HG03159 (cell line): Measurements from ENCODE around the gene PDE4A.
A peak's percentile ranks its signal among the peaks of the same experiment; 100 is the strongest.
"Not testable (repeated sequence)": the region's sequence is repeated elsewhere in the genome, so short reads cannot be mapped to it uniquely, and the experiment has no call there.

Experiments
- ATAC-seq: cut with Tn5 transposase; IDR thresholded peaks from one replicate; pipeline ENCODE4 v1.9.1; 2021; ENCODE audit warnings: mild to moderate bottlenecking, moderate library complexity; ENCODE audit not compliant: unreplicated experiment

PDE4A gene

DNA sequence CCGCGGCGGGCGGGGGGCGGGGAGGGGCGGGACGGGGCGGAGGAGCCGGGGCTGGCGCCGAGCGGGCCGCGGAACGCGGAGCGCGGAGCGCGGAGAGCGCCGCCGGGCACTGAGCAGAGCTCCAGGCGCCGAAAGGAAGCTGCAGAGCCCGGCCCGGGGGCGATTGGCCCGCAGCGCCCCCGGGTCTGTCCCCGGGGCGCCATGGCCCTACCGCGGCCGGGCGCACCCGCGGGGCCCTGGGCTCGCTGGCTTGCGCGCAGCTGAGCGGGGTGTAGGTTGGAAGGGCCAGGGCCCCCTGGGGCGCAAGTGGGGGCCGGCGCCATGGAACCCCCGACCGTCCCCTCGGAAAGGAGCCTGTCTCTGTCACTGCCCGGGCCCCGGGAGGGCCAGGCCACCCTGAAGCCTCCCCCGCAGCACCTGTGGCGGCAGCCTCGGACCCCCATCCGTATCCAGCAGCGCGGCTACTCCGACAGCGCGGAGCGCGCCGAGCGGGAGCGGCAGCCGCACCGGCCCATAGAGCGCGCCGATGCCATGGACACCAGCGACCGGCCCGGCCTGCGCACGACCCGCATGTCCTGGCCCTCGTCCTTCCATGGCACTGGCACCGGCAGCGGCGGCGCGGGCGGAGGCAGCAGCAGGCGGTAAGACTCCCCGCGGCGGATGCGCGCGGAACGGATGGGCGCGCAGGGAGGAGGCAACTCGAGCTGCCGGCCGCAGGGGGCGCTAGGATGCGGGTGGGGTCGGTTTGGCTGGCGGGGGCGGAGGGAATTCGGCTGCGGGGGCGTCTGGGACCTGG, at the start of gene PDE4A:
TSS of gene PDE4A (plus strand) at position 95 of the 796 bp plus-strand sequence. CDS start at position 322, 227 bp downstream.
- ATAC-seq = no peak

GRCh38 chr19:10372690-10373089, 47.6 kb upstream of the PDE4A start:
- ATAC-seq = no peak

DNA sequence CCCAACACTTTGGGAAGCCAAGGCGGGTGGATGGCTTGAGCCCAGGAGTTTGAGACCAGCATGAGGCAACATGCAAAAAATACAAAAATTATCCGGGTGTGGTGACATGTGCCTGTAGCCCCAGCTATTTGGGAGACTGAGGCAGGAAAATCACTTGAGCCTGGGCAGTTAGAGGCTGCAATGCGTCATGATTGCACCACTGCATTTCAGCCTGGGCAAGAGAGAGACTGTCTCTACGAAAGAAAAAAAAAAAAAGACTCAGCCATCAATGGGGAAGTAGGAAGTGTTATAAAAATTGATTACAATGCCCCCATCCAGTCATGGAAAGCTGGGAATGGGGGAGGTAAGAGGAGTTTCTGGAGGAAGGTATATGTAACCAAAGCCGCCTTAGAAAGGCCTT, 45.4 kb upstream of the PDE4A start:
- ATAC-seq = no peak

GRCh38 chr19:10377140-10377640, 43.1 kb upstream of the PDE4A start:
- ATAC-seq = not testable (repeated sequence)

- ATAC-seq = no peak
Measured at GRCh38 chr19:10378124-10378523, 42.2 kb upstream of the PDE4A start.

GRCh38 chr19:10379880-10380312, 40.4 kb upstream of the PDE4A start:
- ATAC-seq = no peak

GRCh38 chr19:10380313-10381102, 39.8 kb upstream of the PDE4A start, which contains the start of gene TYK2:
TSS of gene TYK2 (minus strand) at chr19:10380572. CDS start at chr19:10378406, 2,166 bp downstream.
- ATAC-seq = peak; percentile 91

DNA sequence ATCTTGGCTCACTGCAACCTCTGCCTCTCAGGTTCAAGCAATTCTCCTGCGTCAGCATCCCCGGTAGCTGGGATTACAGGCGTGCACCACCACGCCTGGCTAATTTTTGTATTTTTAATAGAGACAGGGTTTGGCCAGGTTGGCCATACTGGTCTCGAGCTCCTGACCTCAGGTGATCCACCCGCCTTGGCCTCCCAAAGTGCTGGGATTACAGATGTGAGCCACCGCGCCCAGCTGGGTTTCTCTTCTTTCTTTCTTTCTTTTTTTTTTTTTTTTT, 37.2 kb upstream of the PDE4A start:
- not testable (repeated sequence) for ATAC-seq

- no peak for ATAC-seq
Measured at GRCh38 chr19:10384580-10384979, 35.8 kb upstream of the PDE4A start.

- no peak for ATAC-seq
Measured at GRCh38 chr19:10388957-10389356, 31.4 kb upstream of the PDE4A start.

DNA sequence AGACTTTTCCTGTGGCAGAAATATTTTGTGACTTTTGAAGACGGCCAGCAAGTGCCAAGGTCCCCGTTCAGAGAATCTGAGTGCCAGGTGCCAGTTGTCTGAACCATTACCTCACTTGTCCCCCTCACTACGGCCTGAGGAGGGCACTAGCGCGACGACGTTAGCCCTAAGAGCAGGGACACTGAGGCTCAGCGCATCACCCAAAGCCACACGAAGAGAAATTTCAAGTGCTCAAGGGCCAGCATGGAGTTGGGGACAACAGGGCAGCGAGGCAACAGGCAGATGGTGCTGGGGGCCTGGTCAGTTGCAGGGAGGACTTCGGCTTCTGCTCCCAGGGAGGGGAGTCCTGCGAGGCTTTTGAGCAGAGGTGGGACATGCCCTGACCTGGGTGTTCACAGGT, 30.5 kb upstream of the PDE4A start:
- ATAC-seq = no peak

GRCh38 chr19:10390652-10391286, 29.6 kb upstream of the PDE4A start:
- no peak for ATAC-seq

DNA sequence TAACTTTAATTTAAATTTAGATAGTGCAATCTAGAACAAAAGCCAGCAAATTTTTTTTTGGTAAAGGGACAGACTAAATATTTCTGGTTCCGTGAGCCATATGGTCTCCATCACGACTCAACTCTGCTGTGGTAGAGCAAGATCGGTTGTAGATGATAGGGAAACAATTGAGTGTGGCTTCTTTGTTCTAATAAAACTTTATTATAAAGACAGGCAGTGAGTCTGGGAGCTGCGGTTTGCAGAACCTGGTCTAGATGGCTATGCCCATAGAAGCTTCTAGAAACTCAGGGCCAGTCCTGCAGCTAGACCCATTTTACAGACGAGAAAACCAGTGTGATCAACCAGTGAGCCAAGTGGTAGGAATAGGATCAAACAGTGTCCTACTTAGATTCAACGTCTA, 28.2 kb upstream of the PDE4A start:
- ATAC-seq = no peak

GRCh38 chr19:10393137-10393536, 27.2 kb upstream of the PDE4A start:
- ATAC-seq = no peak

- no peak for ATAC-seq
Measured at GRCh38 chr19:10395003-10395402, 25.3 kb upstream of the PDE4A start.

- no peak for ATAC-seq
Measured at GRCh38 chr19:10395436-10395835, 24.9 kb upstream of the PDE4A start.

DNA sequence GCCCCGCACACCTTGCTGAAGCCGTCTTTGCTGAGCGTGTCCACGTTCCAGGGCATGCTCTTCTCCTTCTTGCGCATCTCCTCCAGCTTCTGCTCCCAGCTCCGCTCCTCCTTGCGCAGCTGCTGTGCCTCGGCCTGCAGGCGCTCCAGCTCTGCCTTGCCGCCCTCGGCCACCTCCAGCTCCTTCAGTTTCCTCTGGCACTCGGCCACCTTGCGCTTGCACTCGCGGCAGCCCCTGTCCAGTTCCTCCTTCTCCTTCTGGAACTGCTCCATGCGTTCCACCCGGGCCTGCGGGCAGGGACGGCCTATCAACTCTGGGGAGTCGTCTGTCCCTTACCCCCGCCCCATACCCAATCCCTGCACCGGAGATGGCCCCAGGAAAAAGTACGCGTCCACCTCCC, 24.4 kb upstream of the PDE4A start:
- no peak for ATAC-seq

GRCh38 chr19:10398819-10399218, 21.5 kb upstream of the PDE4A start:
- ATAC-seq = no peak

- not testable (repeated sequence) for ATAC-seq
Measured at GRCh38 chr19:10399340-10399739, 21.0 kb upstream of the PDE4A start.

GRCh38 chr19:10399878-10400277, 20.5 kb upstream of the PDE4A start:
- no peak for ATAC-seq

GRCh38 chr19:10402441-10403038, 17.8 kb upstream of the PDE4A start:
- no peak for ATAC-seq
